Parathyroid adenoma (tissue), 2 donors: ENCODE data around the gene CCDC74A.
"Not testable (repeated sequence)": the region's sequence is repeated elsewhere in the genome, so short reads cannot be mapped to it uniquely, and the experiment has no call there.

Experiments
- H2AFZ ChIP-seq: fragments of 300-600 bp; sonication (generic); one replicate; pipeline ENCODE4 v1.7.0; 2017; ENCODE audit warnings: antibody characterized with exemption, mild to moderate bottlenecking
- H3K27ac ChIP-seq: fragments of 300-600 bp; sonication (generic); one replicate; pipeline ENCODE4 v1.7.0; 2017
- H3K27me3 ChIP-seq: fragments of 300-600 bp; sonication (generic); one replicate; pipeline ENCODE4 v1.7.0; 2017; ENCODE audit warnings: low read length; ENCODE audit not compliant: control insufficient read depth, insufficient read depth
- H3K36me3 ChIP-seq: fragments of 300-600 bp; sonication (generic); one replicate; pipeline ENCODE4 v1.7.0; 2017; ENCODE audit warnings: low read length; ENCODE audit not compliant: control insufficient read depth, insufficient read depth
- H3K4me1 ChIP-seq: fragments of 300-600 bp; sonication (generic); one replicate; pipeline ENCODE4 v1.7.0; 2017; ENCODE audit warnings: control low read depth
- H3K4me2 ChIP-seq: fragments of 300-600 bp; sonication (generic); one replicate; pipeline ENCODE4 v1.7.0; 2017; ENCODE audit warnings: low read length
- H3K4me3 ChIP-seq: fragments of 300-600 bp; sonication (generic); one replicate; pipeline ENCODE4 v1.7.0; 2017; ENCODE audit warnings: low read depth, low read length
- H3K79me2 ChIP-seq: fragments of 300-600 bp; sonication (generic); one replicate; pipeline ENCODE4 v1.7.0; 2017; ENCODE audit warnings: control low read depth
- H3K9ac ChIP-seq: fragments of 300-600 bp; sonication (generic); one replicate; pipeline ENCODE4 v1.7.0; 2017; ENCODE audit warnings: mild to moderate bottlenecking
- H3K9me3 ChIP-seq: fragments of 300-600 bp; sonication (generic); one replicate; pipeline ENCODE4 v1.7.0; 2017; ENCODE audit warnings: low read length; ENCODE audit not compliant: control insufficient read depth
- CTCF ChIP-seq: fragments of 300-600 bp; sonication (generic); IDR thresholded peaks from one replicate; pipeline ENCODE4 v1.7.0; 2017; ENCODE audit warnings: antibody characterized with exemption, mild to moderate bottlenecking
- donor health status: primary hyperparathyroidism.

CCDC74A gene

GRCh38 chr2:131530626-131531344 is 3.1 kb downstream of the CCDC74A start:
- not testable (repeated sequence) for H3K4me3 ChIP-seq, H2AFZ ChIP-seq

GRCh38 chr2:131531547-131532185 is 4.0 kb downstream of the CCDC74A start:
- not testable (repeated sequence) for H3K4me3 ChIP-seq, H3K79me2 ChIP-seq, H3K4me2 ChIP-seq, H3K4me1 ChIP-seq, H3K27me3 ChIP-seq, H3K9me3 ChIP-seq, H3K27ac ChIP-seq, H2AFZ ChIP-seq, H3K36me3 ChIP-seq, H3K9ac ChIP-seq

More at GRCh38 chr2:131530626-131531344, 3.1 kb downstream of the CCDC74A start:
- H3K4me2 ChIP-seq, H3K36me3 ChIP-seq, H3K9ac ChIP-seq, H3K4me1 ChIP-seq, H3K27ac ChIP-seq, H3K9me3 ChIP-seq, H3K27me3 ChIP-seq, H3K79me2 ChIP-seq: not testable (repeated sequence)

- H3K79me2 ChIP-seq, H3K27ac ChIP-seq, H3K4me2 ChIP-seq, H2AFZ ChIP-seq, H3K9me3 ChIP-seq, H3K9ac ChIP-seq, H3K27me3 ChIP-seq, H3K4me1 ChIP-seq, H3K4me3 ChIP-seq, H3K36me3 ChIP-seq: not testable (repeated sequence)
Measured at GRCh38 chr2:131532723-131533608, 5.3 kb downstream of the CCDC74A start.

GRCh38 chr2:131533609-131534316 is 6.1 kb downstream of the CCDC74A start:
- H3K27me3 ChIP-seq = not testable (repeated sequence)

GRCh38 chr2:131534317-131534672 is 6.6 kb downstream of the CCDC74A start:
- H3K4me1 ChIP-seq, H3K36me3 ChIP-seq, H3K9ac ChIP-seq, H3K9me3 ChIP-seq, H3K4me2 ChIP-seq, H2AFZ ChIP-seq, H3K27me3 ChIP-seq, H3K79me2 ChIP-seq, H3K27ac ChIP-seq, H3K4me3 ChIP-seq: not testable (repeated sequence)

More at GRCh38 chr2:131533609-131534316, 6.1 kb downstream of the CCDC74A start:
- H2AFZ ChIP-seq, H3K4me3 ChIP-seq, H3K79me2 ChIP-seq, H3K9ac ChIP-seq, H3K9me3 ChIP-seq, H3K27ac ChIP-seq, H3K4me2 ChIP-seq, H3K36me3 ChIP-seq, H3K4me1 ChIP-seq: not testable (repeated sequence)

GRCh38 chr2:131534965-131535364 is 7.3 kb downstream of the CCDC74A start:
- not testable (repeated sequence) for H3K9ac ChIP-seq, H3K4me3 ChIP-seq, H3K36me3 ChIP-seq, H2AFZ ChIP-seq, H3K9me3 ChIP-seq, H3K4me2 ChIP-seq, H3K27me3 ChIP-seq, H3K4me1 ChIP-seq, H3K79me2 ChIP-seq, H3K27ac ChIP-seq

GRCh38 chr2:131535526-131535925 is 7.8 kb downstream of the CCDC74A start:
- no peaks in the 10 kb centered on the region for H3K9me3 ChIP-seq
- H3K27ac ChIP-seq = no peak overlapping the region
- H3K27me3 ChIP-seq = no peaks in the 10 kb centered on the region
- H3K4me2 ChIP-seq = no peak overlapping the region
- H3K36me3 ChIP-seq = no peaks in the 10 kb centered on the region
- H3K79me2 ChIP-seq = no peaks in the 10 kb centered on the region
- no peaks in the 10 kb centered on the region for H3K4me1 ChIP-seq
- no peak for TF ChIP-seq CTCF
- H3K4me3 ChIP-seq = no peak overlapping the region
- no peak overlapping the region for H2AFZ ChIP-seq
- H3K9ac ChIP-seq = no peak overlapping the region

GRCh38 chr2:131535951-131536826 is 8.5 kb downstream of the CCDC74A start:
- not testable (repeated sequence) for H3K4me1 ChIP-seq, H3K27ac ChIP-seq, H3K9me3 ChIP-seq, H3K4me2 ChIP-seq, H3K9ac ChIP-seq, H2AFZ ChIP-seq, H3K79me2 ChIP-seq, H3K27me3 ChIP-seq, H3K36me3 ChIP-seq, H3K4me3 ChIP-seq

GRCh38 chr2:131536841-131537240 is 9.2 kb downstream of the CCDC74A start:
- H3K79me2 ChIP-seq, H3K27me3 ChIP-seq, H3K9me3 ChIP-seq, H3K4me3 ChIP-seq, H3K4me2 ChIP-seq, H3K4me1 ChIP-seq, H3K36me3 ChIP-seq, H2AFZ ChIP-seq, H3K9ac ChIP-seq, H3K27ac ChIP-seq: not testable (repeated sequence)
